Stimulated activated CD8-positive, alpha-beta memory T cell treated with anti-CD3 and anti-CD28 coated beads, Interleukin-7, amount 100 ng/mL, for 24 hours (primary cell): ENCODE data around the gene IL1RL2.

Experiments used
- DNase-seq: peaks from one replicate; pipeline ENCODE4 v3.0.0-alpha.2; 2020; ENCODE audit warnings: low read depth

IL1RL2 gene

DNA sequence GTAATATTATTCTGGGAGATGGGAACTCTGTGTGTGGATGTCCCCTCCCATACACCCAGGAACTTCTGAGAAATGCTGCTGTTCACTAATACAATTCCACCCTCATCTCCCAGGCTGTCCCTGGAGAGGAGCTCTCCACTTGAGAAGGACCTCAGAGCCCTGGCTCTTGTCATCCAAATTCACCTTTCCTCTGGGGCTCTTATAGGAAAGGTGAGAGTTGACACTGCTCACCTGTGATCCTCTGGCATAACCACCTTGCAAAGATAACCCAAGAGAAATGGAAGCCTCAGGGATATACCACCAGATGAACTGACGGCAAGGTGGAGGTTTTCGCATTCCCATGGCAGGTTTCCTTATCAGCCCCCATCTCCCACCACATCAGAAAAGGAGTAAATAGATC is 52.0 kb downstream of the IL1RL2 start:
- no peak for DNase-seq

DNA sequence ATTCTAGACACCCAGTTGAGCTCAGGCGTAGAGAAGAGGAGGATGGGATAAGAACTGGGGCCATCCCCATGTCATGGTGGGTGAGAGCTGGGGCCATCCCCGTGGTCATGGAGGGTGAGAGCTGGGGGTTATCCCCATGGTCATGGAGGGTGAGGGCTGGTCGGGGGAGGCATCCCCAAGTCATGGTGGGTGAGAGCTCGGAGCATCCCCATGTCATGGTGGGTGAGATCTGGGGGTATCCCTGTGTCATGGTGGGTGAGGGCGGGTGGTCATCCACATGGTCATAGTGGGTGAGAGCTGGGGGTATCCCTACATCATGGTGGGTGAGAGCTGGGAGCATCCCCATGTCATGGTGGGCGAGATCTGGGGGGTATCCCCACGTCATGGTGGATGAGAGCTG is 52.5 kb downstream of the IL1RL2 start:
- DNase-seq: no peak

DNA sequence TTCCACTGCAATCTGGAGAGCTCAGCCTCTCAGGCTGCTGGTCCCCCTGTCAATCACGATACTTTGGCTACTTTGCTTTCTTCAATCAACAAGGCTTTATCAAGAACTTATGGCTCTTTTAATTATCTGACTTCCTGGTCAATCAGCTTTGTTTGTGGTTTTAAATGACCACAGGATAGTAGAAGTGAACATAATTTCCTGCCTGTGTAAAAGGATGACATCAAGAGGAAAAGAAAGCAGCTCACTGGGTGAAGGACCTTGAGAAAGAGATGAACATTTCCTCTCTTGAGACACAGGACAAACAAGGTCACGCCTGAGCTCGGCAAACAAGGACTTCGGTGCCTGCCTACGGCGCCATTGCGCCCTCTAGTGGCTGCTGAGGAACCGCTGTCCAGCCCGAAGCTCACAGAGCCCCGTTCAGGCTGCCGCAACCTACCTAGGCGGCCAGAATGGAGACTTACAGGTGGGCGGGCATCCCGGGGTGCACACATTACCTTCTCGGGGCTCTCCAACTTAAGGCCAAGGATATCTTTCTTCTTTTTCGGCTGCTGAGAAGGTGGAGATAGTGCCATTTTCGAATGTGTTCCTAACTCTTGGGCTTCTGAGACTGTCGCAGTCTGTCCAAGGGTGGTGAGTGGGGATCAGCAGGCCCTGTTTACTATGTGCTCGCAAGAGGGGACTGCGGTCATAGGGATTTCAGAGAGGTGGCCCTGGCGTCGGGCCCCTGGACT is 54.0 kb downstream of the IL1RL2 start:
- DNase-seq: peak; percentile 72

DNA sequence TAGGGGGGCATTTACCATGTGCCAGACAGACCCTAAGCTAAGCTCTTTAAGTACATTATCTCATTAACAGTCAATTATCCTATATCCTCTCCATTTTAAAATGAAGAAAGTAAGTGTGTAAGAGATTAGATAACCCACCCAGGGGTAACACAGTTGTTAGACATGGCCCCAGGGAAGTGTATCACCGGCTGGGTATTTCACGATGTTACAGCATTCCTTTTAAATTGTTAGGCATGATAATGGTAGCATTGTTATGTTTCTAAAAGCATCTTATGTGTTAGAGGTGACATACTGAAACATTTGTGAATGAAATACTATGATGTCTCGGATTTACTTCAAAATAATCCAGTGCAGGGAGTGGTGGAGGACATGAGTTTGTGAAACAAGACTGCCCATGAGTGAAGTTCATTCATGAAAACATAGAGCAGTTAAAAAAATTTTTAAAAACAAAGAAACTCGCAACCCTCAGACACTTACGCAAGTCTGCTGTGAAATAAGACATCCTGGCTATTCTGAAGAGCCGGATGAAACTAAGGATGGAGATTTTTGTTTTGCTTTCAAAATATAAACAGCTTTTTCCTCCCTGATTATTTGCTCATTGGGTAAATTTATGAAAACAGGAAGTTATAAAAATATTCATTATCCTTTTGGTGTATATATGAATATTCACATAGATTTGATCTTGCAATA is 54.9 kb downstream of the IL1RL2 start:
- no peak for DNase-seq

DNA sequence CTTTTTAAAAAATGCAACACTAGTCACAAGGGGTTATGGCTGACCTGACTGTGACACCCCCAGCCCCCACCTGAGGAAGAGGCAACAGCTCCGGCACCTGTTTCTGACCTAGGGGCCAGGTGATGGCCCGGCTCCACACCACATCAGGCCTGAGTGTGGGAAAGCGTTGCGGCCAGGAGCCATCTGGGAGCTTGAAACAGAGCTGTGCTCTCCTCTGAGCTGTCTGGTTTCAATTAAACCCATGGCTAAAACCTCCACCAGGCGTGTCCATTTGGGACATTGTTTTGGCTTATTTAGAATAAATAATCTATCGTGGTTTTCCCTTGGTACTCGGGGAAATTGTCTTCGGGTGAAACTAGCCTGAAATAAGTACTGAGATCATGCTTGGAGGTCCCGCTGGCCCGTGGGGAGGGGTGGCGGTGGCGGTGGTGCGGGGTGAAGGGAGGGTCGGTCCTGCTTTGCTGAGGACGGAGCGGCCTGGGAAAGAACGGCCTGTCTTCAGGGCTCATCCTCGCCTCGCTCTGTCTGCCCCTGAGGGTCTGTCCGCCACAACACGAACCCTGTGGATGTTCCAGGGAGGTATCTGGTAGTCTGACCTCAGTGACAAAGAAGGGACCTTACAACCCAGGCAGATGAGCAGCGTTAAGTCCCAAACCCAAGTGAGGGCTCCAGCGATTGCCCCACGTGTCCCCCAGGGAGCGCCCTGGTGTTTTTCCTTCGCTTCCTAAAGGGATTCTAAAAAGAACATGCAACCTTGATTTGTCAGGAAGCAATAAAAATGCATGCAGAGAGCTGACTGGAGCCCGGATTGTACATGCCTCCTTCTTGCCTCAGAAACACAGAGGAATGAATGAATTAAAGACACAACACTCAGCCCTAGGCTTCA is 58.7 kb downstream of the IL1RL2 start:
- no peak for DNase-seq

DNA sequence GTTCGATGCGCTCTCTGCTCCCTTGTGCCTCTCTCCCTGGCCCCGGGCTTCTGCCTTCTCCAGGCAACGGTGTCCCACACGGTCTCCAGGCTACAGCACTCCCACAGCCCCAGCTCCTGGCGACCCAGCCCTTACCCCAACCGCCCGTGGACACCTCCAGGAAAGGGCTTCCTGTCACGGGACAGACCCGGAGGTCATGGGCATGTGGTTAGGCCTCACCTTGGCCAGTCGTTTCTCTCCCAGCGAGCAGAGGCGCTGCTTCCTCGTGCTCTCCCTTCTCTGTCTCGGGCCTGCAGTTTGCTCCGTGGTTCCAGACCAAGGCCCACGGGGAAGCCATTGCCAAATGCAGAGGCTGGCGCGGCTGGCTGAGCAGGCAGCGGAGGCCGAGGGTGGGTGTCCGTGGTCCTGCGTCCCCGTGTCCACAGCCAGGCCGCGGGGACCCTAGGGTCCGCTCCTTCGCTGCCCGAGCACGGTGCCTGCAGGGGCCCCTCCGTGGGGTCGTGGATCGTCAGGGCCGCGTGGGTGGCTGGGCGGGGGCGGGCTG is 63.5 kb downstream of the IL1RL2 start:
- DNase-seq: no peak

DNA sequence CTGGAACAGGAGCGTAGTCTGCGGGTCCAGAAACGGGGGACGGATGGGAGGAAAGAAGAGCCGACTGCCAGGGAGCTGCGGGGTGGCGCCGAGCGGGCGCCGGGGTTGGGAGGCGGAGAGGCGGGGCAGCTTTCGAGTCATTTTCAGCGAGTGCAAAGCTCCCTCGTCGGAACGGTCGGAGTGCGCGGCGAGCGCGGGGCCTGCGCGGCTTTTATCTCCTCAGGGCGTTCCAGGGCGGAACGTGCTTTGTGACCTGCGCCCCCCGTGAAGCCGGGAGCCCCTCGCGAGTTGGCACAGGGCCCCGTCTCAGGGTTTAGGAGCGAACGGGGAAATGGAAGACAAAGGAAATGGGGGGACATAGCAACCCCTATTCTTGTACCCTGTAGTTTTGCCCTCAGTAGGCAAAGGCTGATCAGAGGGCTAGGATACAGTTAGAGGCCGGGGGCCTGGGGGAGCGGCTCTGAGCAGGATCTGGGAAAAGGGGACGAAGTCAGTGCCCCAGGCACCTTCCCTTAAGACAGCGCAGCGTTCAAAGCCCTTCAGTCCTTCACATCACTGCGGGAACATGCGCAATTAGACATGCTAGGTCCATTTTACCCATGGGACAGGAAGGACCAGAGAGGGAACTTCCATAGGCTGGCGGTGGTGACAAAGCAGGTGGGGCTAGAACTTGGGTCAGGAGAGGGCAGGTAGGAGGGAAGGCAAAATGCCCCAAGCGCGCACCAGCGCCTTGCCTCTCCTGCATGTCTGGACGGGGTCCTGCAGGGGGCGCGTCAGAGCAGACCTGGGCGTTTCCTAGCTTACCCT is 64.4 kb downstream of the IL1RL2 start:
- DNase-seq: no peak

DNA sequence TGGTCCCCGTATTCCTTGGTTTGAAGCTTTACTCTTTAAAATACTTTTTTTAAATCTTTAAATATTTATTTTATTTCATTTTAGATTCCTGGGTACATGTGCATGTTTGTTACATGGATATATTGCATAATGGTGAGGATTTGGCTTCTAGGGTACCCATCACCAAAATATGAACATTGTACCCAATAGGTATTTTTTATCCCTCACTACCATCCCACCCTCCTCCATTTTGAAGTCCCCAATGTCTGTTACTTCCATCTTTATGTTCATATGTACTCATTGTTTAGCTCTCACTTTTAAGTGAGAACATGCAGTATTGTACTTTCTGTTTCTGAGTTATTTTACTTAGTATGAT is 65.0 kb downstream of the IL1RL2 start:
- no peak for DNase-seq

DNA sequence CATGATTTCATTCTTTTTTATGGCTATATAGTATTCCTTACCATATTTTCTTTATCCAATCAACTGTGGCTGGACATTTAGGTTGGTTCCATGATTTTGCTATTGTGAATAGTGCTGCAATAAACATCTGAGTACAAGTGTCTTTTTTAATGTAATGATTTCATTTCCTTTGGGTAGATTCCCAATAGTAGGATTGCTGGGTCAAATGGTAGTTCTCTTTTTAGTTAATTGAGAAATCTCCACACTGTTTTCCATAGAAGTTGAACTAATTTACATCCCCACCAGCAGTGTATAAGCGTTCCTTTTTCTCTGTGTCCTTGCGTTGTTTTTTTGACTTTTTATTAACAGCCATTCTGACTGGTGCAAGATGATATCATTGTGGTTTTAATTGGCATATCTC is 65.4 kb downstream of the IL1RL2 start:
- no peak for DNase-seq

DNA sequence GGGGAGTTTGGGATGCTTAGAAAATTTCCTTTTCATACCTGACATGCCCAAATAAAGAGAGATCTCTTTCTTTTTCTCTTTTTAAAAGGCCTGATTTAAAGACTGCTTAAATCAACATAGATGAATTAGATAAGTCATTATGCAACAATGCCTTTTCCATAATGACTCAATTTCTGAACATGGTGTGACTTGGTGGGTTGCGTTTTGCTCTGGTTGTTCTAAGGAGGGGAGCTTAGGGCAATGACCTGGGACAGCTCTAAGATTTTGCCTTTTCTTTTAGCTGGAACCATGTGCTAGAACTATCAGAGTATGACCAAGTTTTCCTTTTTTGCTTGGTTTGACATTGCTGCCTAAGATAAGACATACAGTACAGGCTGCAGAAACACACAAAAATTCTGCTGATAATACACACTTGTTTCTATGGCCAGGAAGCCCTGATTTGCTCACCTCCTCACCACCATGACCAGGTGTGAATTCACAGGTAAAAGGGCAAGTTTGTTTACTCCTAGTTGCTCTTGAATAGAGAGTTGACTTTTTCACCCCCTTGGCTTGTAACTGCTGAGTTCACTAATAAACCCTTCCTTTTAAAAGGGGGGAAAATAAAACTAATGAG is 66.4 kb downstream of the IL1RL2 start:
- no peak for DNase-seq

DNA sequence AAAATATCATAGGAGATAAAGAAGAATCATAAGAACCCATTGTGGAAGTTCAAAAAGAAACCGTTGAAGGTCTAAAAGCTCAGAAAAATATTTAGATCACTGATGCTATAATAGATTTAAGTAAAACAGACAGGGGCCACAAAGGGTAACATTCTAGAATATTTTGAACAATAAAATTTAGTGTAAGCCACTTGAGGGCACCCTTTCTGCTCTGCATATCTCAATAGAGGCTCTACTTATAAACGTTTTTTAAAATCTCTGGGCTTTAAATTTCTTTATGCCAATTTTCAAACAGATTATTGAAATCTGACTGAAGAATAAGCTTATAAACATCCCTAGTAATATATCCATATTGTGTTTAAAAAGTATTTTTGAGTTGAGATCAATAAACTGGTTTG is 66.9 kb downstream of the IL1RL2 start:
- no peak for DNase-seq

DNA sequence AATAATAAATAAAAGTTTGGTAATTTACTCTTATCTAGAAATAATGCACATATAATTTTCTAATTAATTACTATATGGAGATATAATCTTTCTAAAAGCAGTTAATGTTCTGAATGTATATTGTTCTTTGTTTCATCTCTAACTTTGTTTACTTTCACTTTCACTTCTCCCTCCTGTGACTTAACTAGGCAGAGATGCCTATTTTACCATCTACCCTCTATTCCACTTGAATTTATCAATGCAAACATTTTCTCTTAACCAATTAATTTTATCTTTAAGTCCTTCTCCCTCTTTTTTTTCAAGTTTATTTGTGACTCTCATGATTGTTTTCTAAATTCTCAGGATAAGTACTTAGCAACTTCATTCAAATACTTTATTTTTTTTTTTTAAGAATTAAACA is 69.5 kb downstream of the IL1RL2 start:
- no peak for DNase-seq

DNA sequence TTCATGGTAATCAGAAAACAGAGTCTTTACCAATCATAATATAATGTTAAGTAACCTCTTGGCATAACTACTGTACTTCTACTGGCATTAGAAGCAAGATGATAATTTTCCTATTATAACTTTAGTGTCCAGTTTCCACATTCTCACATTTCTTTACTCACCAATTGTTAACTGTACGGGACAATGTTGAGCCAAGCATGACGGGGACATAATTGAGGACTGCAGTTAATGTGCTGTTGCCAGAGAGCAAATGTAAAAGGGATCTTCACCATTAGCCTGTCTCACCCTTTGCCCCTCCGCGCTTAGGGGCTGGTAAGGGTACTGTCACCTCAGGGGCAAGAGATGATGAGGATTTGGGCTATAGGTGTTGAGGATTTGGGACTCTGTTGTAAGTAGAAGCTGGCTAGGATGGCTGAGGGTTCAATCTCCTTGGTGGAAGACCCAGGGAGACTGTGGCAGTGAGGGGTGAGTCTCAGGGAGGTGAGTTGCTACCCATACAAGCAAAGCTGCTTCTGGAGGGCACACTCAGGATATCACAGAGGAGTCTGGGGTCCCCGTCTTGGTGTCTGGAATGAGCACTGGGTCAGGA is 70.1 kb downstream of the IL1RL2 start:
- no peak for DNase-seq

DNA sequence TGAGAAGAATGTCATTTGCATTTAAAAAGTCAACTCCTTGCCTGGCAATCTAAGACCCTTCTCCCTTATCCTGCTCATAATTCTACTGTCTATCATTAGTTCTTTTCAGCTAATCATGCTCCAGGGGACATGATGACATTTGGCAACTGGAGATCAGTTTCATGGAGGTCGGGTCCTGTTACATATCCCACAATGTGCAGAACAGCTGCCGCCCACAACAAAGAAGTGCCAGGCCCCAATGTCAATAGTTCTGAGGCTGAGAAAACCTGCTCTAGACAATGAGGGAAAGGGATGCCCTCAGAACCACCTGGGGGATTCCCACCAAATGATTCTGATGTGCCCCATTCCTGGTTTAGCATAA is 71.2 kb downstream of the IL1RL2 start:
- DNase-seq: no peak

DNA sequence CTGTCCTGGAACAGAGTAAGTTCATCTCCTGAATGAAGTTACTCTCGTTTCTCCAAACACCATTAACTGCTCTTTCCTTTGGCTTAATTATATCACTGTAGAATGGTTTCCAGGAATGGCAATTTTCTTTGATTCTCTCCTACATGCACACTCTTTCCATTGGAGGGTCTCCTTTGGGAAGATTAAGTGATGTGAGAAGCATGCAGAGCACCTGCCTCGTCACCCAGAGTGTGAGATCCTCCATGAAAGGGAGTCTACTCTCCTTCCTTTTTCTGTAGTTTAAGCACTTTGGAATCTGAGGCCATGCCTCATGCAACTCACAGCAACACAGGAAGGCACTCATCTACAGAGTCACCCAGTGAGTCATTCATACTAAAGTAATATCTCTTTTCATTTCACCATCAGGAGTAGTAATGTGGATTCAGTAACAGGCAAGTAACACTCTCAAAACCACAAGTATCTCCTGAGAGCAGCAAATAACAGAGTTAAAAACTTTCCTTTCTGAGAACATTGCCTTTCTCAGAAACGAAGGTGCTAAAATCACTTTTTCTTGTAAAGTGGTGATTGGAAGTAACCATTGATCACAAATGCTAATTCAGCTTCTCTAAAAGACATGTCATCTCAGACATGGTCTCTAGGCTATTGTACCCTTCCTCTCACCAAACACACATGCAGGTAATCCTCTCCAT is 71.7 kb downstream of the IL1RL2 start:
- DNase-seq: no peak

DNA sequence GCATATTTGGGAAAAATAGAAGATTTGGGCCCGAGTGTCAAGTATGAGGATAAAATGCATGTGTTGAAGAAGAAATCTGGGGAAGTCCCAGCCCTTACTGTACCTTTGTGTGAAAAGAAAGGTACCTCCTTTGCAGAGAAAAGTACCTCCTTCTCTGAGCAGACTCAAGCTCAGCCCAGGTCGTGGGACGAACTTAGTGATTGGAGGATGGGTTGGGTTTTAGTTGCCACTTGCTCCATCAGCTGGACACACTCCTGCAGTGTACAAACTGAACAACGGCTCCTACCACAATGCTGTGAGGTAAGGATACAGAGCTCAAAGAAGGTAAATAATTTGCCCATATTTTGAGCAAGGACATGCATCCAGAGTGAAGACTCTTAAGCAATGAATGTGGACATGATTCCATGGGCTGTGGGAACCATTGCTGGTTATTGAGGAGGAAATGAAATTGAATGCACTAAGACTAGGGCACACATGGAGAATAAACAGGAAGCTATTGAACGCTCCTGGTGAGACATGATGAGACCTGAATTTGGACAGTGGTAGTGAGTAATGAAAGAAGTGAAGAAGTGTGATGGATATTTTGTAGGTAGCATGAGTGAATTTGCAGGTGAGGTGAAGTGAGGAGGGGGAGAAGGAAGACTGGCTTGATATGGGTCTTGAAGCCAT is 74.8 kb downstream of the IL1RL2 start:
- DNase-seq: no peak

DNA sequence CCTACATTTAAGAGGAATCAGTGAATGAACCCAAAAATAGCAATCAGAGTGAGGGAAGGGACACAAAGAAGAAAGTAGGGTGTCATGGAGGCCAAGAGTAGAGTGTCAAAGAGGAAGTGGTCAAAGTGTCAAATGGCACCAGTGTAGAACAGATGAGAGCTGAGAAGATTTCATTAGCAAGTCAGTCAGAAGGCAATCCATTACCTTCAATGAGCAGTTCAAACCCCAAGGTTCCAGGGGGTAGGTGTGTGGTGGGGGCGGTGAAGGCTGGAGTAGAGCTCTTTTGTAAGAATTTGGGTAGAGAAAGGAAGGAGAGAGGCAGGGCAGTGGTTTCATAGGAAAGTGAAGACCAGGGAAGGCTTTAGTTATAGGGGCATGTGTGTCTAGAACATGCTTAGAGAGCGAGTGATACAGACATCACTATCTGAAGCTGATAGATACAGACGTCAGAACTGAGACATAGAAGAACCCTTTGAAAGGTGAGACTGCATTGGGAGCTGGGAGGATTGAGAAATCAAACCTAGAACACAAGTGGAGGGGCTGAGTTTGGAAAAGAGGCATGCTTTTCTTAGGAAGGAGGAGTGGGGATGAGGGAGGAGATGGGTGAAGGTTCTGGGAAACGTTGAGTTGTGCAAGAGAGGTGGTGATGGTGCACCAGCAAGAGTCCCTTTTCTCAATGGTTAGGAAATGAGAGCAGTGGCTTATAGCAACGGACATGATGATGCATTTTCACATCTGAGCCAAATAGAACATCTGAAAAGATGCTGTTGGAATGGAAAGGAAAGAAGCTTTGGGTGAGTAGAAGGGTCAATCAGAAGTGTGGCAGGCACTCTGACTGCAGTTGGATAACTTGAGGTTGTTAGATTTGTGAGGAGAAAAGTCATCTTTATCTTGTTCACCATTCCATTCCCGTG is 75.7 kb downstream of the IL1RL2 start:
- DNase-seq: no peak

DNA sequence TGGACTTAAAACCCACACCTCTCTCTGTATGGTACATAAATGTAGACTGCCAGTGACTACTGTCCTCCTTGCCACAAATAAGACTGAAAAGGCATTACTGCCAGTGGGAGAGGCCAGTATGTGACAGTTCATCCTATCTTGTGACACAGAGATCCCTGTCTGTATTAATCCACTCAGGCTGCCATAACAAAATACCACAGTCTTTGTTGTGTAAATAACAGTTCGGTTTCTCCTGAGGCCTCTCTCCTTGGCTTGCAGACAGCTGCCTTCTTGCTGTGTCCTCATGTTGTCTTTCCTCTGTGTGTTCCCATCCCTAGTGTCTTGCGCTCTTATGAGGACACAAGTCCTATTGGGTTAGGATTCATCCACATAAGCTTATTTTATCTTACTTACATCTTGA is 78.1 kb downstream of the IL1RL2 start:
- no peak for DNase-seq

DNA sequence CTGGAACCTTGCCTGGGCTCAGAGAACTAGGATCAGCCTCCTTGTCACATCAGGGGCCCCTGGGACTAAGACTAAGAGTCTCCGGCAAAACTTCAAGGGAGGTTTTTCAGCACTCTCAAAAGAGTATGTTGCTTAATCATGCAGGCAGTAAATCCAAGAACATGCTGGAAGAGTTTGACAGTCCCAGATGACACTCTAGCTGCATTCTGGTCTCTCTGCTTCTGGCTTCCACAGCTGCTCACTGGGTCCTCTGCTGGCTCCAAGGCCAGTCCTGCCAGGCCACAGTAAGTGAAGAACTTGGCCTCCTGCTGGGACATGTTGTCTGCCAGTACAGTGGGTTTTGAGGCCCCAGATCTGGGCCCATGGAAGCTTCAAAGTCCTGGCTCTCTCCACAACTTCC is 79.4 kb downstream of the IL1RL2 start:
- no peak for DNase-seq
